Ascending aorta (tissue), 2 donors: ENCODE measurements around the gene SRP19. TPM values are rescaled to one million over a fixed set of nuclear protein-coding genes. Genes with fewer than 3 reads are reported as not detected.

Source experiments
- DNase-seq, 2 donors: peaks; one replicate each; pipeline ENCODE4 v3.0.0-alpha.2; 2019; ENCODE audit warnings: low spot score in 2 of 2
- H3K27ac ChIP-seq, 2 donors: fragments of 200-600 bp; sonication (generic); one replicate each; pipeline ENCODE4 v1.5.1; 2016 to 2017; ENCODE audit warnings: mild to moderate bottlenecking in 1 of 2
- H3K27me3 ChIP-seq: fragments of 200-600 bp; sonication (generic); one replicate; pipeline ENCODE4 v1.5.1; 2017
- H3K36me3 ChIP-seq, 2 donors: fragments of 200-600 bp; sonication (generic); one replicate each; pipeline ENCODE4 v1.5.1; 2016
- H3K4me1 ChIP-seq, 2 donors: fragments of 200-600 bp; sonication (generic); one replicate each; pipeline ENCODE4 v1.5.1; 2016 to 2017; ENCODE audit warnings: mild to moderate bottlenecking in 1 of 2
- H3K4me3 ChIP-seq, 2 donors: fragments of 200-600 bp; sonication (generic); one replicate each; pipeline ENCODE4 v1.5.1; 2016 to 2017; ENCODE audit warnings: mild to moderate bottlenecking in 1 of 2
- H3K9me3 ChIP-seq, 2 donors: fragments of 200-600 bp; sonication (generic); one replicate each; pipeline ENCODE4 v1.5.1; 2016
- intact Hi-C: fragments of 100-400 bp; cut with DNase I; formaldehyde crosslinking; loops from one replicate; pipeline ENCODE4 v1.15.1; 2023
- total RNA-seq: library from RNA; depleted of rRNA; stranded (reverse); fragments of >200 nt; gene quantifications from one replicate; pipeline ENCODE4 v1.1.0, GENCODE V29; 2016
- TF ChIP-seq, protein P1 (sequence below), 3 experiments: fragments of 200-600 bp in 2 of 3; fragments of 450-650 bp in 1 of 3; sonication (generic) in 2 of 3; IDR thresholded peaks; one replicate each; pipeline ENCODE4 v1.5.1; 2016 to 2019; ENCODE audit warnings: antibody characterized with exemption in 3 of 3, mild to moderate bottlenecking in 1 of 3, moderate library complexity in 1 of 3

The SRP19 gene
- total RNA-seq, 1 donor from 2014 or later, result 76.6 TPM

DNA sequence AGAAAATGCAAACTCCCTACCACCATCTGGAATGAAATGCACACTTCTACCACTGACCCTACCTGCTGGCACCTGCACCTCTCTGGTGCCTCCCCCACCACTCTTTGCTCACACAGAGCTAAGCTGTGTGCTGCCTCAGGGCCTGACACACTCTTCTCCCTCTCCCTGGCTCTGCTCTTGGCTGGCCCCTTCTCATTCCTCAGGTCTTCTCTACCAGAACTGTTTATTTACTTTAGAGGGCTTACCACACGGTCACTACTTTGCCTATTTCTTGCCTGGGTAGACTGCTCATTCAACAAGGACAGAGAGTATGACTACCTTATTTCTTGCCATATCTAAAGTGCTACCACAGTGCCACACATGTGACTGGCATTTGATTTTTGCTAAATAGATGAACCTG, 57.6 kb downstream of the SRP19 start:
- no peak for DNase-seq
- no peak overlapping the region for H3K4me3 ChIP-seq
- no peaks in the 10 kb centered on the region for H3K27me3 ChIP-seq
- H3K4me1 ChIP-seq, result peaks cover 8 to 55% of the 10 kb centered on the region in 2 donors
- TF ChIP-seq, protein P1, sequence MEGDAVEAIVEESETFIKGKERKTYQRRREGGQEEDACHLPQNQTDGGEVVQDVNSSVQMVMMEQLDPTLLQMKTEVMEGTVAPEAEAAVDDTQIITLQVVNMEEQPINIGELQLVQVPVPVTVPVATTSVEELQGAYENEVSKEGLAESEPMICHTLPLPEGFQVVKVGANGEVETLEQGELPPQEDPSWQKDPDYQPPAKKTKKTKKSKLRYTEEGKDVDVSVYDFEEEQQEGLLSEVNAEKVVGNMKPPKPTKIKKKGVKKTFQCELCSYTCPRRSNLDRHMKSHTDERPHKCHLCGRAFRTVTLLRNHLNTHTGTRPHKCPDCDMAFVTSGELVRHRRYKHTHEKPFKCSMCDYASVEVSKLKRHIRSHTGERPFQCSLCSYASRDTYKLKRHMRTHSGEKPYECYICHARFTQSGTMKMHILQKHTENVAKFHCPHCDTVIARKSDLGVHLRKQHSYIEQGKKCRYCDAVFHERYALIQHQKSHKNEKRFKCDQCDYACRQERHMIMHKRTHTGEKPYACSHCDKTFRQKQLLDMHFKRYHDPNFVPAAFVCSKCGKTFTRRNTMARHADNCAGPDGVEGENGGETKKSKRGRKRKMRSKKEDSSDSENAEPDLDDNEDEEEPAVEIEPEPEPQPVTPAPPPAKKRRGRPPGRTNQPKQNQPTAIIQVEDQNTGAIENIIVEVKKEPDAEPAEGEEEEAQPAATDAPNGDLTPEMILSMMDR (IDR thresholded peaks at IDR 0.05), result no peak
- intact Hi-C loops, result no loop called here
- H3K27ac ChIP-seq, result no peak overlapping the region
- H3K36me3 ChIP-seq, result peaks cover 8 to 10% of the 10 kb centered on the region in 2 donors
- H3K9me3 ChIP-seq, result no peaks in the 10 kb centered on the region

Other genes with a start within 250 kb of the SRP19 start
- gene APC, start 123.4 kb upstream of the SRP19 start, total RNA-seq, result 197 TPM
- 49.7 TPM for gene REEP5, start 60.9 kb downstream of the SRP19 start, total RNA-seq
- gene DCP2, start 115.5 kb downstream of the SRP19 start, total RNA-seq, result 24.6 TPM